WTC11 (cell line): ENCODE results near the gene COPS3. TPM values are rescaled to one million over a fixed set of nuclear protein-coding genes. Genes with fewer than 3 reads are reported as not detected.
A peak's percentile ranks its signal among the peaks of the same experiment; 100 is the strongest.

Experiments
- ATAC-seq: fragments of 200-7000 bp; cut with Tn5 transposase; 2 replicates; pipeline ENCODE4 v1.10.0; 2021; ENCODE audit warnings: mild to moderate bottlenecking, moderate library complexity
- CTCF ChIA-PET: fragments of 300-600 bp; sonication (Branson Sonifier 250); formaldehyde crosslinking; loops from one replicate; lab custom pipeline; 2021; ENCODE audit warnings: antibody characterized with exemption; lab: Charles Lee
- POLR2A ChIA-PET: fragments of 350-600 bp; sonication (Branson Sonifier 250); formaldehyde crosslinking; loops from one replicate; lab custom pipeline; 2021; ENCODE audit warnings: antibody characterized with exemption; lab: Charles Lee
- DNase-seq: peaks from one replicate; pipeline ENCODE4 v3.0.0; 2021; ENCODE audit warnings: low spot score
- H3K27ac Mint-ChIP-seq: 2 replicates; pipeline ENCODE4 v1.8.0; 2021; ENCODE audit warnings: mixed read lengths
- H3K27me3 Mint-ChIP-seq: 2 replicates; pipeline ENCODE4 v1.8.0; 2021; ENCODE audit warnings: low read depth, mild to moderate bottlenecking, moderate library complexity, mixed read lengths
- H3K36me3 Mint-ChIP-seq: 2 replicates; pipeline ENCODE4 v1.8.0; 2021; ENCODE audit warnings: mixed read lengths
- H3K4me1 Mint-ChIP-seq: 2 replicates; pipeline ENCODE4 v1.8.0; 2022; ENCODE audit warnings: mixed read lengths
- H3K4me3 Mint-ChIP-seq: 2 replicates; pipeline ENCODE4 v1.8.0; 2021; ENCODE audit warnings: mild to moderate bottlenecking, moderate library complexity, mixed read lengths
- H3K9me3 Mint-ChIP-seq: 2 replicates; pipeline ENCODE4 v1.8.0; 2021; ENCODE audit warnings: mixed read lengths
- ESRRA ChIP-seq: sonication (generic); formaldehyde crosslinking; IDR thresholded peaks from 2 replicates; pipeline ENCODE4 v1.8.1; 2022; ENCODE audit warnings: mild to moderate bottlenecking, missing genetic modification reagents, borderline replicate concordance
- HMGA2 ChIP-seq: fragments of 250-450 bp; sonication (Bioruptor Pico); IDR thresholded peaks from 2 replicates; pipeline ENCODE4 v1.4.0; 2021; ENCODE audit warnings: mild to moderate bottlenecking, moderate library complexity
- IRF2 ChIP-seq: sonication (generic); formaldehyde crosslinking; IDR thresholded peaks from 2 replicates; pipeline ENCODE4 v1.8.0; 2022; ENCODE audit warnings: low read depth, missing genetic modification reagents, borderline replicate concordance
- JUN ChIP-seq: sonication (generic); formaldehyde crosslinking; IDR thresholded peaks from 2 replicates; pipeline ENCODE4 v1.8.0; 2023; ENCODE audit warnings: mild to moderate bottlenecking, missing genetic modification reagents
- RELA ChIP-seq: sonication (generic); formaldehyde crosslinking; IDR thresholded peaks from 2 replicates; pipeline ENCODE4 v1.8.1; 2022; ENCODE audit warnings: missing genetic modification reagents, mild to moderate bottlenecking, borderline replicate concordance
- SOX15 ChIP-seq: fragments of 250-450 bp; sonication (Bioruptor Pico); IDR thresholded peaks from 2 replicates; pipeline ENCODE4 v1.9.0; 2021; ENCODE audit warnings: mild to moderate bottlenecking
- ZNF138 ChIP-seq: sonication (generic); formaldehyde crosslinking; conservative IDR thresholded peaks from 2 replicates; pipeline ENCODE4 v1.8.1; 2022; ENCODE audit warnings: mild to moderate bottlenecking, moderate library complexity, missing genetic modification reagents
- ZNF232 ChIP-seq: sonication (generic); formaldehyde crosslinking; IDR thresholded peaks from 2 replicates; pipeline ENCODE4 v1.8.0; 2022; ENCODE audit warnings: mild to moderate bottlenecking, missing genetic modification reagents
- ZNF317 ChIP-seq: sonication (generic); formaldehyde crosslinking; IDR thresholded peaks from 2 replicates; pipeline ENCODE4 v1.8.1; 2023; ENCODE audit warnings: low read depth, mild to moderate bottlenecking, moderate library complexity, missing genetic modification reagents, borderline replicate concordance
- ZNF416 ChIP-seq: fragments of 250-450 bp; sonication (Bioruptor Pico); IDR thresholded peaks from 2 replicates; pipeline ENCODE4 v1.9.0; 2021; ENCODE audit warnings: mild to moderate bottlenecking, inconsistent platforms
- ZNF671 ChIP-seq: fragments of 250-450 bp; sonication (Bioruptor Pico); IDR thresholded peaks from 2 replicates; pipeline ENCODE4 v1.8.0; 2021; ENCODE audit warnings: mild to moderate bottlenecking
- total RNA-seq: library from RNA; stranded (reverse); gene quantifications from 3 replicates; pipeline ENCODE4 v1.2.3, GENCODE V29; 2021
- TF ChIP-seq, protein P1 (sequence below): sonication (generic); formaldehyde crosslinking; IDR thresholded peaks from 2 replicates; pipeline ENCODE4 v1.8.0; 2023; ENCODE audit warnings: mild to moderate bottlenecking, missing genetic modification reagents
- TF ChIP-seq, protein P2 (sequence below): fragments of 250-450 bp; sonication (Bioruptor Pico); IDR thresholded peaks from 2 replicates; pipeline ENCODE4 v2.1.2; 2022; ENCODE audit warnings: mild to moderate bottlenecking, moderate library complexity
- TF ChIP-seq, protein P3 (sequence below): sonication (generic); formaldehyde crosslinking; IDR thresholded peaks from 2 replicates; pipeline ENCODE4 v1.8.1; 2022; ENCODE audit warnings: low read depth, mild to moderate bottlenecking, moderate library complexity, missing genetic modification reagents, borderline replicate concordance
- TF ChIP-seq, protein P4 (sequence below): sonication (generic); formaldehyde crosslinking; IDR thresholded peaks from 2 replicates; pipeline ENCODE4 v1.8.1; 2023; ENCODE audit warnings: mild to moderate bottlenecking, missing genetic modification reagents
- TF ChIP-seq, protein P5 (sequence below): sonication (generic); formaldehyde crosslinking; IDR thresholded peaks from 2 replicates; pipeline ENCODE4 v1.8.1; 2022; ENCODE audit warnings: missing genetic modification reagents, borderline replicate concordance

The COPS3 gene
- total RNA-seq, 1 experiment from 2014 or later: 78.3 TPM

DNA sequence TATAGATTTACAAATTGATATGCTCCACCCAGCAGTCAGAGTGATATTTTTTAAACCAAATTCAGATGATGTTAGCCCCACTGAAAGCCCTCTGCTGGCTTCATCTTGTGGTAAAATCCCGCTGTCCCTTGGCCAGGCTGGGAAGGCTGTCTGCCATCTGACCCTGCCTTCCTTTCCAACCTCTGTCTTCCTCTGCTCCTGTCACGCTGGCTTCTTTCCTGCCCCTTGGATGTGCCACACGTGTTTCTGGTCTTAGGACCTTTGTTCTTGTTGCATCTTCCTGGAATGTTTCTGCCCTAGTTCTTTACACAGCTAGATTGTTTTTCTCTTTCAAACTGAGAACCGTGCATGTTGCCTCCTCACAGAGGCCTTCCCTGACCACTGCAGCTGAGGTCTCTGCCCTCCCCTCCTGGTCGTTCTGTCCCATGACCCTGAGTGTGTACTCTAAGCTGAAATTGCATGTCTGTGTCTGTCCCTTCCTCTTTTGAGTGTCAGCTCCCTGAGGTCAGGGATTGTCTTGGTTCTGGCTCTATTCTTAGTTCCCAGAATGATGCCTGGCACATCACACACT is 33.5 kb upstream of the COPS3 start (continued):
- TF ChIP-seq, protein P1, sequence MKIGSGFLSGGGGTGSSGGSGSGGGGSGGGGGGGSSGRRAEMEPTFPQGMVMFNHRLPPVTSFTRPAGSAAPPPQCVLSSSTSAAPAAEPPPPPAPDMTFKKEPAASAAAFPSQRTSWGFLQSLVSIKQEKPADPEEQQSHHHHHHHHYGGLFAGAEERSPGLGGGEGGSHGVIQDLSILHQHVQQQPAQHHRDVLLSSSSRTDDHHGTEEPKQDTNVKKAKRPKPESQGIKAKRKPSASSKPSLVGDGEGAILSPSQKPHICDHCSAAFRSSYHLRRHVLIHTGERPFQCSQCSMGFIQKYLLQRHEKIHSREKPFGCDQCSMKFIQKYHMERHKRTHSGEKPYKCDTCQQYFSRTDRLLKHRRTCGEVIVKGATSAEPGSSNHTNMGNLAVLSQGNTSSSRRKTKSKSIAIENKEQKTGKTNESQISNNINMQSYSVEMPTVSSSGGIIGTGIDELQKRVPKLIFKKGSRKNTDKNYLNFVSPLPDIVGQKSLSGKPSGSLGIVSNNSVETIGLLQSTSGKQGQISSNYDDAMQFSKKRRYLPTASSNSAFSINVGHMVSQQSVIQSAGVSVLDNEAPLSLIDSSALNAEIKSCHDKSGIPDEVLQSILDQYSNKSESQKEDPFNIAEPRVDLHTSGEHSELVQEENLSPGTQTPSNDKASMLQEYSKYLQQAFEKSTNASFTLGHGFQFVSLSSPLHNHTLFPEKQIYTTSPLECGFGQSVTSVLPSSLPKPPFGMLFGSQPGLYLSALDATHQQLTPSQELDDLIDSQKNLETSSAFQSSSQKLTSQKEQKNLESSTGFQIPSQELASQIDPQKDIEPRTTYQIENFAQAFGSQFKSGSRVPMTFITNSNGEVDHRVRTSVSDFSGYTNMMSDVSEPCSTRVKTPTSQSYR (CRISPR knock-in tag): no peak
- TF ChIP-seq IRF2 (CRISPR knock-in tag) (no peak), ZNF671 (no peak), ZNF232 (CRISPR knock-in tag) (no peak), ESRRA (no peak), ZNF138 (CRISPR knock-in tag) (no peak), RELA (CRISPR knock-in tag) (no peak), SOX15 (no peak), ZNF317 (no peak), JUN (no peak), ZNF416 (no peak)
- TF ChIP-seq, protein P2, sequence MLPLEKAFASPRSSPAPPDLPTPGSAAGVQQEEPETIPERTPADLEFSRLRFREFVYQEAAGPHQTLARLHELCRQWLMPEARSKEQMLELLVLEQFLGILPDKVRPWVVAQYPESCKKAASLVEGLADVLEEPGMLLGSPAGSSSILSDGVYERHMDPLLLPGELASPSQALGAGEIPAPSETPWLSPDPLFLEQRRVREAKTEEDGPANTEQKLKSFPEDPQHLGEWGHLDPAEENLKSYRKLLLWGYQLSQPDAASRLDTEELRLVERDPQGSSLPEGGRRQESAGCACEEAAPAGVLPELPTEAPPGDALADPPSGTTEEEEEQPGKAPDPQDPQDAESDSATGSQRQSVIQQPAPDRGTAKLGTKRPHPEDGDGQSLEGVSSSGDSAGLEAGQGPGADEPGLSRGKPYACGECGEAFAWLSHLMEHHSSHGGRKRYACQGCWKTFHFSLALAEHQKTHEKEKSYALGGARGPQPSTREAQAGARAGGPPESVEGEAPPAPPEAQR: no peak
- TF ChIP-seq, protein P3, sequence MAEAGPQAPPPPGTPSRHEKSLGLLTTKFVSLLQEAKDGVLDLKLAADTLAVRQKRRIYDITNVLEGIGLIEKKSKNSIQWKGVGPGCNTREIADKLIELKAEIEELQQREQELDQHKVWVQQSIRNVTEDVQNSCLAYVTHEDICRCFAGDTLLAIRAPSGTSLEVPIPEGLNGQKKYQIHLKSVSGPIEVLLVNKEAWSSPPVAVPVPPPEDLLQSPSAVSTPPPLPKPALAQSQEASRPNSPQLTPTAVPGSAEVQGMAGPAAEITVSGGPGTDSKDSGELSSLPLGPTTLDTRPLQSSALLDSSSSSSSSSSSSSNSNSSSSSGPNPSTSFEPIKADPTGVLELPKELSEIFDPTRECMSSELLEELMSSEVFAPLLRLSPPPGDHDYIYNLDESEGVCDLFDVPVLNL (CRISPR knock-in tag): no peak
- TF ChIP-seq, protein P4, sequence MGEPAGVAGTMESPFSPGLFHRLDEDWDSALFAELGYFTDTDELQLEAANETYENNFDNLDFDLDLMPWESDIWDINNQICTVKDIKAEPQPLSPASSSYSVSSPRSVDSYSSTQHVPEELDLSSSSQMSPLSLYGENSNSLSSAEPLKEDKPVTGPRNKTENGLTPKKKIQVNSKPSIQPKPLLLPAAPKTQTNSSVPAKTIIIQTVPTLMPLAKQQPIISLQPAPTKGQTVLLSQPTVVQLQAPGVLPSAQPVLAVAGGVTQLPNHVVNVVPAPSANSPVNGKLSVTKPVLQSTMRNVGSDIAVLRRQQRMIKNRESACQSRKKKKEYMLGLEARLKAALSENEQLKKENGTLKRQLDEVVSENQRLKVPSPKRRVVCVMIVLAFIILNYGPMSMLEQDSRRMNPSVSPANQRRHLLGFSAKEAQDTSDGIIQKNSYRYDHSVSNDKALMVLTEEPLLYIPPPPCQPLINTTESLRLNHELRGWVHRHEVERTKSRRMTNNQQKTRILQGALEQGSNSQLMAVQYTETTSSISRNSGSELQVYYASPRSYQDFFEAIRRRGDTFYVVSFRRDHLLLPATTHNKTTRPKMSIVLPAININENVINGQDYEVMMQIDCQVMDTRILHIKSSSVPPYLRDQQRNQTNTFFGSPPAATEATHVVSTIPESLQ (CRISPR knock-in tag): no peak

DNA sequence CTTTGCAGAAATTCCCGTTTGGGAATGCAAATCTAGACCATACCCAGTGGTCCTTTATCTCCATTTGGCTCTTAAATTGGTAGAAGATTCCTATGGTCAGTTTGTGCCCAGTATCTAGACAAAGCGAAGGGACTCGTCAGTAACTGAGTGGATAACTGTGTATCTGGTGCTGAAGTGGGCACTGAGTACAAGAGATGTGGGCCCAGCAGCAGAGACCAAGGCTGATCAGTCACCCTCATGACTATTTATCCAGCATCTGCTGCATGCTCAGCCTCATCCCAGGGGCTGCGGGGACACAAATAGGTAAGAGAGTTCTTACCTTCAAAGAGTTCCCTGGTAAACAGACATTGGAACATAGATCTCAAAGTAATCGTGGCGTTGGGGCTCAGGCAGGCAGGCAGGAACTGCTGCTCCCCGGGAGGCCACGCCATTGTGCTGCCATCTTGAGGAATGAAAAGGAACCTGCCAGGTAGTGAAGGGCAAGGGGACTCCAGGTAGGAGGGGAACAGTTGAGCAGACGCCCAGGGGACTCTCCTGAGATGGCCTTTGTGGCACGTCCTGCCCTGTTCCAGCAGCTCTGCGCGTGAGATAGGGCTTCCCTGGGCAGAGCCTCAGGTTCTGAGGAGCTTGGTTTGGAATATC is 32.4 kb upstream of the COPS3 start:
- H3K36me3 Mint-ChIP-seq: peaks cover 31% of the 10 kb centered on the region
- H3K4me3 Mint-ChIP-seq: no peak overlapping the region
- peak overlapping the region; percentile 53; the same call in 1 of the 2 replicates for H3K27ac Mint-ChIP-seq
- peaks cover 8% of the 10 kb centered on the region for H3K9me3 Mint-ChIP-seq
- TF ChIP-seq, protein P2: no peak
- TF ChIP-seq HMGA2 (CRISPR knock-in tag) (no peak), ZNF232 (CRISPR knock-in tag) (no peak)
- TF ChIP-seq, protein P5, sequence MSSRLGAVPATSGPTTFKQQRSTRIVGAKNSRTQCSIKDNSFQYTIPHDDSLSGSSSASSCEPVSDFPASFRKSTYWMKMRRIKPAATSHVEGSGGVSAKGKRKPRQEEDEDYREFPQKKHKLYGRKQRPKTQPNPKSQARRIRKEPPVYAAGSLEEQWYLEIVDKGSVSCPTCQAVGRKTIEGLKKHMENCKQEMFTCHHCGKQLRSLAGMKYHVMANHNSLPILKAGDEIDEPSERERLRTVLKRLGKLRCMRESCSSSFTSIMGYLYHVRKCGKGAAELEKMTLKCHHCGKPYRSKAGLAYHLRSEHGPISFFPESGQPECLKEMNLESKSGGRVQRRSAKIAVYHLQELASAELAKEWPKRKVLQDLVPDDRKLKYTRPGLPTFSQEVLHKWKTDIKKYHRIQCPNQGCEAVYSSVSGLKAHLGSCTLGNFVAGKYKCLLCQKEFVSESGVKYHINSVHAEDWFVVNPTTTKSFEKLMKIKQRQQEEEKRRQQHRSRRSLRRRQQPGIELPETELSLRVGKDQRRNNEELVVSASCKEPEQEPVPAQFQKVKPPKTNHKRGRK (CRISPR knock-in tag): no peak
- H3K27me3 Mint-ChIP-seq: no peaks in the 10 kb centered on the region
- ChIA-PET CTCF (interaction anchor here (0.6 to 2.8 kb wide), 4 partner anchors 12 to 124 kb away, joined by 3 to 8 read pairs (median 4); partner anchors contain the start of gene COPS3), POLR2A (interaction anchor here (1.4 kb wide), 1 partner anchor 32 kb away, joined by 3 read pairs; the partner anchor contains the start of gene COPS3)
- DNase-seq (peak; percentile 79), ATAC-seq (peak; percentile 97)
- H3K4me1 Mint-ChIP-seq: peaks cover 13% of the 10 kb centered on the region
